Head of caudate nucleus (tissue), 42 donors: Measurements from ENCODE around the gene SRP14.
A peak's percentile ranks its signal among the peaks of the same experiment; 100 is the strongest.

Experiments
- DNase-seq, 42 donors: peaks; one replicate each; pipeline versions ENCODE4 v3.0.0 to v3.0.0-alpha.2; 2020 to 2021; ENCODE audit warnings: mixed read lengths in 7 of 42
- intact Hi-C: fragments of 100-400 bp; cut with DNase I; formaldehyde crosslinking; loops from one replicate; pipeline ENCODE4 v1.15.0; 2022

Gene SRP14

GRCh38 chr15:40070166-40070557, 31.2 kb upstream of the SRP14 start:
- DNase-seq = no peak
- intact Hi-C loops = no loop called here

DNA sequence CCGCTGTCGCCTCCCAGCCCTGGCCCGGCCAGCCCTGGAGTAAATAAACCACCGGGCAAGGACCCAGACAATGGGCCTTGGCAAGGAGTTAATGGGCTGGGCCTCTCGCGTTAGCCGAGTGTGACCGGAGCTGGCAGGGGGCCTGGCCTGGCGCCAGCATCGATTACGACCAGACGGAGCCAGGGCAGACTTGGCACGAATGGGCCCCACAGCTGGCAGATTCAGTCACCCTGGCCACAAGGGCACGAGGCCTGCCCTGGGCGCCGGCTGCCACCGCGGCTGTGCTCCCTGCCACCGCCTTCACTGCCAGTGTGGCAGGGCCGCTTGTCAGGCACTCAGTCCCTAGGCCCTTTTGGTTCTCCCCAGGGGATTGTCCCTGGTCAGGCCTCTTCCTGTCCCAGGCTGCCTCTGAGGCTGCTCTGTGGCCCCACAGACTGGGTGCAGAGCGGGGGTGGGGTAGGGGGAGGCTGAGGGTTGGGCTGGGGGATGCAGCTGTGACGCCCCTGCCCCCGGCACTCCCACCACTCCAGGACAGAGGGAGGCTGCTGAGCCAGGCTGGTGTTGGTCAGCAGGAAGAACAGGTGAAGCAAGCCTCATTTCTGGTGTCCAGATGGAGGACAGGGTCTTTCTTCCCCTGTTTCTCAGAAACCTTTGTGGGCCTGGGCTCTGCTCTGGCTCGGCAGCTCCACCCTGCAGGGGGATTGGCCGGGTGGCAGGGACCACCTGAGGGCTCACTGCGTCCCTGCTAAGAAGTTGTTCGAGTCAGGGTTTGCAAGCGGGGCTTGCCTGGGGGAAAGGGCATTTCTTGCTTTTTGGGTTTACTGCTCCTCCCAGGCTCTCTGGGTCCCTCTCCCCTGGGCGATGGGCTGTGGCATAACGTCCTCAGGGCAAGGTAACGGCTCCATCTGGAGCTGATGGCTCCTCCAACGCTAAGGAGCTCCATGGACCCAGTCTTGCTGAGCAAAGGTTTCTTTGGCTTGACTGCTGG, 30.5 kb upstream of the SRP14 start:
- intact Hi-C loops = loop anchor here (5.0 kb wide), 1 partner anchor 38 kb away; the partner anchor contains the start of gene BMF
- DNase-seq = peak; percentile 90 to 99 (median 97)

- intact Hi-C loops = loop anchor here (5.0 kb wide), 1 partner anchor 39 kb away; the partner anchor contains the start of gene BMF
- DNase-seq = no peak
Observed at GRCh38 chr15:40067921-40068624, 29.1 kb upstream of the SRP14 start.

- no peak for DNase-seq
- intact Hi-C loops = loop anchor here (5.0 kb wide), 1 partner anchor 41 kb away; the partner anchor contains the start of gene BMF
Observed at GRCh38 chr15:40066589-40066988, 27.6 kb upstream of the SRP14 start.

DNA sequence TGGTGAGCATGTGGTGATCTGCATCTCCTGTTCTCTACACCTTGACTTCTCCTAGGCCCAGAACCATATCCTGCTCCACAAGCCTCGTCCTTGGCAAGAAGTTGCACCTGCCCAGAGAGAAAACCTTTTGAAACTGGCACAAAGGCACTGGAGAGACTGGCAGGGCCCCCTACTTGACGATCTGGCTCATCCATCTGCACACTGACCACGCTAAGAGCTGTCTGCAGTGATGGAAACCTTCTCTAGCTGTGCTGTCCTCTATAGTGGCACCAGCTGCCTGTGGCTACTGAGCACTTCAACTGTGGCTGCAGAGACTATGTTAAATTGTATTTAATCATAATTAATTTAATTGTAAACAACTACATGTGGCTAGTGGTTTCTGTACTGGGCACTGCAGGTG, 26.2 kb upstream of the SRP14 start:
- no peak for DNase-seq
- intact Hi-C loops = loop anchor here (5.0 kb wide), 1 partner anchor 42 kb away; the partner anchor contains the start of gene BMF

DNA sequence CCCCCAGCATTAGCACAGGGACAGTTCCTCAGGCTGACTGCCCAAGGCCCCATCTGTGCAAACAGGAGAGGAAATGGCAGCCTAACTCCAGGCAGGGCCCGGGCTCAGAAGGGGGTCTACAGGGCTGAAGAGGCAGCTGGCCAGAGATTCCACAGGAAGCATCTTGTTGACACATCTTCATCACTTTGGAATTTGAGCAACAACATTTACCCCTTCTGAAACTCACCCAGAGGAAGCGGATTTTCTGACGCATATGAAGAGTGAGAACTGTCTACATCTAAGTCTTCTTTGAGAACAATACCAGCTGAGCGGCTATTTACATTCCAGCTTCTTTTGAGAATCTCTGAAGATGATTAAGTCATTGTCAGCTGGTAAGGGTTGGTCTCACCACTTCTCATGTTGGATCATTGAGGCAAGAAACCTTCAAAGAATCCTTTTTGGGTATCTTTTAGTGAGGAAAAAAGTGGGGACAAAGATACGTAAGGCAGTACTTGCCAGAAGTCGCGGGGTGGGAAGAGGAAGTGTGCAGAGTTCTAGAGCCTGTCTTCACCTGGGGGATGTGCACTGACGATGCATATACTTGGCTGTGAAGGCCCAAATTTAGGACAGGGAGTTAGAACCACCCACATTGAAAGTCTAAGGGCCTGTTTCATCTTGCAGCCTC, 25.4 kb upstream of the SRP14 start:
- intact Hi-C loops = no loop called here
- DNase-seq = no peak

GRCh38 chr15:40063563-40064011, 24.6 kb upstream of the SRP14 start:
- peak in 28 of 42 donors; percentile 15 to 80 (median 50) for DNase-seq
- intact Hi-C loops = no loop called here

- no peak for DNase-seq
- intact Hi-C loops = no loop called here
Observed at GRCh38 chr15:40062816-40063562, 24.0 kb upstream of the SRP14 start.

- peak in 1 of 42 donors; percentile 2 for DNase-seq
- intact Hi-C loops = no loop called here
Observed at GRCh38 chr15:40061212-40061901, 22.4 kb upstream of the SRP14 start.

DNA sequence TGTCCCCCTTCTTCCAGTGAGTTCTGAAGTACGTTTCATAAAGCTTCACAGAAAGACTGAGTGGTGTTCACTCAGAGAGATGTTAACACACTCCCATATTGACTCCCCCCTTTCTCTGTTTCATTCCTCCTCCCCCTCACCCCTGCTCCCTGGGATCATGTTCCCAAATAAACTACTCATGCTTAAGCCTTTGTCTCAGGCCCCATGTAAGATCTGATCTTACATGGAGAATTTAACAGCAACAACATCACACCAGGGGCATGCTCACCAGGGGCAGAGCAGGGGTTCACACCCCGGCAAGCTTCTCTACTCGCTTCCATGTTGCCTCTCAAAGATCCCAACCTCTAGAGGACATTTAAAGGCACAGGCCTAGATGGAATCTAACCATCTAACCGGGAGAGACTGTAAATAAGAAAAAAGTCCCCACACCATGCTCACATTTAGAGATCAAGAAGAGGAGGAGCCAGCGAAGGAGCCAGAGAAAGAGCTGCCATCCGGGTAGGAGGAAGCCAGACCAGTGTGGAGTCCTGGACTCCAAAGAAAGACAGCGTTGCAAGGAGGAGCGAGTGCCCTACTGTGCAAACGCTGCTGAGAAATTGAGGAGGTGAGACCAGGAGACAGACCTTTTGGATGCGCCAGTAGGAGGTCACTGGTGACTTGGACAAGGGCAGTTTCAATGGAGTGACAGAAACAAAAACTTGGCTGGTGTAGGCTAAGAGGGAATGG, 21.4 kb upstream of the SRP14 start:
- peak in 3 of 42 donors; percentile 2 to 15 (median 7) for DNase-seq
- intact Hi-C loops = no loop called here

GRCh38 chr15:40059821-40060220, 20.8 kb upstream of the SRP14 start:
- DNase-seq = peak in 2 of 42 donors; percentile 15 to 29
- intact Hi-C loops = no loop called here

- peak in 1 of 42 donors; percentile 9 for DNase-seq
- intact Hi-C loops = loop anchor here (1.0 kb wide), 1 partner anchor 20 kb away; no protein-coding TSS in a partner anchor
Observed at GRCh38 chr15:40058476-40059140, 19.6 kb upstream of the SRP14 start.

GRCh38 chr15:40055576-40056293, 16.8 kb upstream of the SRP14 start:
- intact Hi-C loops = no loop called here
- peak in 3 of 42 donors; percentile 18 to 35 (median 30) for DNase-seq

DNA sequence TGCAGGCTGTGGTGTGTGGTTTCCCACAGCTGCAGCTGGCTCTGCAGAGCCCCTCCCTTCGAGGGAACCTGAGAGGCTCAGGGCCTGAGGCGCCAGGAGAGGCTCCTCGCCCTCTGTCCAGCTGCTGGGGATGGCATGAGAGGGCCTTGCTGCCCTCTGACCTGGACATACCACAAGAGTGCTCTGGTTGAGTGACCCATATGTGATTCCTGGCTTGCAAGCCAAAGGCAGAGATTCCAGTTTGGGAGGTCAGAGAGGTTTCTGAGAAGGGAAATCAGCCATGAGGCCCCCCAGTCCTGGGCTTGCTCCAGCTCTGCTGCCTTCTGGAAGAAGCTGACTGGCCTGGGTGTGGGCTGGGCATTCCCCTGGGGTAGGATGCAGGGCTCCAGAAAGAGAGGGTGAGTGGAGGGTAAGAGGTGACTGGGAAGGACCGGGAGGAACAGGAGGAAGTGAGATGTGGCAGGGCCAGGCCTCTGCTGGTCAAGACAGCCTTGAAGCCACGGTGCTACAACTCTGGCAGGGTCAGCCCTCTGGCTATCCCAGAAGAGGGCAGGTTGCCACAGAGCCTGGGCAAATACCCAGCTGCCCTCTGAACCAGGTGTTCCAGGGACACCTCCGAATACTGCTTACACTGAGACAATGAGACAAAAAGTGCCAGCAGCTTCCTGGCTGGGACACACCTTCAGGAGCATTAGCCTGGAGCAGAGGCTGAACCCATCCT, 16.0 kb upstream of the SRP14 start:
- intact Hi-C loops = no loop called here
- peak in 2 of 42 donors; percentile 31 to 36 for DNase-seq

DNA sequence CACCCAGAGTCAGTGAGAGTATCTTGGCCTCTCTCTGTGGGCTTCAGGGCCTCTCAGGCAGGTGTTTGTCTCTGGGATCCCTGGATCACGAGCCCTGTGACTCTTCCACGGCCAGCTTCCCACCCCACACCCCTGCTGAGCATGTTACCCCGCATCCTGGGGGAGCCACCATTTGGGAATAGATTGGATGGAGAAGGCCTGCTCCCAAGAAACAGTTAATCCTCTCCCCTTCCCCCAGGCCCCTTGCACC, 15.5 kb upstream of the SRP14 start:
- intact Hi-C loops = no loop called here
- peak in 1 of 42 donors; percentile 19 for DNase-seq
